Prostate gland (tissue), 2 donors: ENCODE measurements around the gene FHL2.

Experiments
- POLR2A ChIP-seq: fragments of 450-650 bp; IDR thresholded peaks from one replicate; pipeline ENCODE4 v1.6.1; 2016; ENCODE audit warnings: antibody characterized with exemption, mild to moderate bottlenecking
- POLR2AphosphoS5 ChIP-seq: sonication (generic); formaldehyde crosslinking; IDR thresholded peaks from one replicate; pipeline ENCODE4 v1.6.1; 2017; ENCODE audit warnings: antibody characterized with exemption
- TF ChIP-seq, protein P1 (sequence below), 4 experiments: fragments of 200-600 bp in 2 of 4; fragments of 450-650 bp in 2 of 4; sonication (generic) in 2 of 4; IDR thresholded peaks; 1 replicate in 3 of 4; 2 replicates in 1 of 4; pipeline ENCODE4 v1.5.1; 2016 to 2019; ENCODE audit warnings: antibody characterized with exemption in 4 of 4, mild to moderate bottlenecking in 2 of 4, moderate library complexity in 2 of 4

- TF ChIP-seq, protein P1, sequence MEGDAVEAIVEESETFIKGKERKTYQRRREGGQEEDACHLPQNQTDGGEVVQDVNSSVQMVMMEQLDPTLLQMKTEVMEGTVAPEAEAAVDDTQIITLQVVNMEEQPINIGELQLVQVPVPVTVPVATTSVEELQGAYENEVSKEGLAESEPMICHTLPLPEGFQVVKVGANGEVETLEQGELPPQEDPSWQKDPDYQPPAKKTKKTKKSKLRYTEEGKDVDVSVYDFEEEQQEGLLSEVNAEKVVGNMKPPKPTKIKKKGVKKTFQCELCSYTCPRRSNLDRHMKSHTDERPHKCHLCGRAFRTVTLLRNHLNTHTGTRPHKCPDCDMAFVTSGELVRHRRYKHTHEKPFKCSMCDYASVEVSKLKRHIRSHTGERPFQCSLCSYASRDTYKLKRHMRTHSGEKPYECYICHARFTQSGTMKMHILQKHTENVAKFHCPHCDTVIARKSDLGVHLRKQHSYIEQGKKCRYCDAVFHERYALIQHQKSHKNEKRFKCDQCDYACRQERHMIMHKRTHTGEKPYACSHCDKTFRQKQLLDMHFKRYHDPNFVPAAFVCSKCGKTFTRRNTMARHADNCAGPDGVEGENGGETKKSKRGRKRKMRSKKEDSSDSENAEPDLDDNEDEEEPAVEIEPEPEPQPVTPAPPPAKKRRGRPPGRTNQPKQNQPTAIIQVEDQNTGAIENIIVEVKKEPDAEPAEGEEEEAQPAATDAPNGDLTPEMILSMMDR (IDR thresholded peaks at IDR 0.05): no peak
- TF ChIP-seq POLR2A: no peak
- no peak for TF ChIP-seq POLR2AphosphoS5
Measured at GRCh38 chr2:105387225-105387624, 11.6 kb downstream of the FHL2 start.
